ENCODE results near the gene TSNAXIP1. TPM values are rescaled to one million over a fixed set of nuclear protein-coding genes. Genes with fewer than 3 reads are reported as not detected.
A peak's percentile ranks its signal among the peaks of the same experiment; 100 is the strongest.

Gene TSNAXIP1
- polyA plus RNA-seq, 3 donors = 6.9 to 9.4 (median 7.6) TPM

GRCh38 chr16:67779256-67780014 is 27.3 kb upstream of the TSNAXIP1 start:
- no peak for DNase-seq (ENCODE audit: extremely low read depth in 1 of 11, low read depth in 9 of 11, low spot score in 4 of 11)

- DNase-seq (ENCODE audit: extremely low read depth in 1 of 11, low read depth in 9 of 11, low spot score in 4 of 11) = no peak
Measured at GRCh38 chr16:67780847-67781564, 25.7 kb upstream of the TSNAXIP1 start.

GRCh38 chr16:67781565-67781921 is 25.1 kb upstream of the TSNAXIP1 start:
- DNase-seq (ENCODE audit: extremely low read depth in 1 of 11, low read depth in 9 of 11, low spot score in 4 of 11) = no peak

GRCh38 chr16:67782567-67783352 is 23.9 kb upstream of the TSNAXIP1 start:
- DNase-seq (ENCODE audit: extremely low read depth in 1 of 11, low read depth in 9 of 11, low spot score in 4 of 11) = no peak

- DNase-seq (ENCODE audit: extremely low read depth in 1 of 11, low read depth in 9 of 11, low spot score in 4 of 11) = no peak
Measured at GRCh38 chr16:67783353-67783725, 23.4 kb upstream of the TSNAXIP1 start.

GRCh38 chr16:67786491-67786890 is 20.2 kb upstream of the TSNAXIP1 start:
- DNase-seq (ENCODE audit: extremely low read depth in 1 of 11, low read depth in 9 of 11, low spot score in 4 of 11) = no peak

- no peak for DNase-seq (ENCODE audit: extremely low read depth in 1 of 11, low read depth in 9 of 11, low spot score in 4 of 11)
Measured at GRCh38 chr16:67790071-67790470, 16.6 kb upstream of the TSNAXIP1 start.

GRCh38 chr16:67796099-67796718 is 10.5 kb upstream of the TSNAXIP1 start:
- no peak for DNase-seq (ENCODE audit: extremely low read depth in 1 of 11, low read depth in 9 of 11, low spot score in 4 of 11)

GRCh38 chr16:67800338-67800926 is 6.3 kb upstream of the TSNAXIP1 start:
- no peak for DNase-seq (ENCODE audit: extremely low read depth in 1 of 11, low read depth in 9 of 11, low spot score in 4 of 11)

- no peak for DNase-seq (ENCODE audit: extremely low read depth in 1 of 11, low read depth in 9 of 11, low spot score in 4 of 11)
Measured at GRCh38 chr16:67801241-67801640, 5.4 kb upstream of the TSNAXIP1 start.

- no peak for DNase-seq (ENCODE audit: extremely low read depth in 1 of 11, low read depth in 9 of 11, low spot score in 4 of 11)
Measured at GRCh38 chr16:67801883-67802282, 4.8 kb upstream of the TSNAXIP1 start.

GRCh38 chr16:67803894-67804293 is 2.8 kb upstream of the TSNAXIP1 start:
- DNase-seq (ENCODE audit: extremely low read depth in 1 of 11, low read depth in 9 of 11, low spot score in 4 of 11) = no peak

- no peak for DNase-seq (ENCODE audit: extremely low read depth in 1 of 11, low read depth in 9 of 11, low spot score in 4 of 11)
Measured at GRCh38 chr16:67804853-67805542, 1.7 kb upstream of the TSNAXIP1 start.

- DNase-seq (ENCODE audit: extremely low read depth in 1 of 11, low read depth in 9 of 11, low spot score in 4 of 11) = peak in 2 of 11 donors; percentile 7 to 9
Measured at GRCh38 chr16:67805718-67806427, 816 bp upstream of the TSNAXIP1 start.

- DNase-seq (ENCODE audit: extremely low read depth in 1 of 11, low read depth in 9 of 11, low spot score in 4 of 11) = no peak
Measured at GRCh38 chr16:67807148-67807682, 526 bp downstream of the TSNAXIP1 start.

- no peak for DNase-seq (ENCODE audit: extremely low read depth in 1 of 11, low read depth in 9 of 11, low spot score in 4 of 11)
Measured at GRCh38 chr16:67811899-67812298, 5.2 kb downstream of the TSNAXIP1 start.

GRCh38 chr16:67814567-67814966 is 7.9 kb downstream of the TSNAXIP1 start:
- no peak for DNase-seq (ENCODE audit: extremely low read depth in 1 of 11, low read depth in 9 of 11, low spot score in 4 of 11)
